ENCODE results near the gene CARS2. TPM values are rescaled to one million over a fixed set of nuclear protein-coding genes. Genes with fewer than 3 reads are reported as not detected.

CARS2 gene
- total and polyA plus RNA-seq, 2 of the 8 experiments (the other 6 are each of a cell fraction or from before 2014, with no cell fraction given) = 47.7 to 55.9 TPM

GRCh38 chr13:110630566-110631119 is 75.3 kb downstream of the CARS2 start (continued):
- TF ChIP-seq JUN (IDR thresholded peaks at IDR 0.05; ENCODE audit: low read depth, low read length) = no peak
- no peak for TF ChIP-seq TCF12 (IDR thresholded peaks at IDR 0.05; ENCODE audit: low read depth, low read length)
- TF ChIP-seq RNF2 (IDR thresholded peaks at IDR 0.05; ENCODE audit: borderline replicate concordance, low read depth, low read length, missing control alignments, poor library complexity, severe bottlenecking) = no peak
- TF ChIP-seq BACH1 (IDR thresholded peaks at IDR 0.05; ENCODE audit: low read length) = no peak
- TF ChIP-seq SRF (IDR thresholded peaks at IDR 0.05; ENCODE audit: low read depth, low read length) = no peak

Measured in H1 (cell line).